Tibial artery (tissue), 4 donors: ENCODE data around the gene ZNF451.

Experiments
- DNase-seq, 2 donors: peaks; one replicate each; pipeline ENCODE4 v3.0.0-alpha.2; 2019
- H3K27ac ChIP-seq, 2 donors: fragments of 200-600 bp; sonication (generic) in 1 of 2; 1 replicate in 1 of 2; 2 replicates in 1 of 2; pipeline ENCODE4 v1.5.1; 2018 to 2019; ENCODE audit warnings: mild to moderate bottlenecking in 1 of 2
- H3K27me3 ChIP-seq, 2 donors: fragments of 200-600 bp; sonication (generic) in 1 of 2; one replicate each; pipeline versions ENCODE4 v1.5.1 to v1.6.0; 2016 to 2019
- H3K36me3 ChIP-seq, 3 donors: fragments of 200-600 bp; sonication (generic) in 2 of 3; one replicate each; pipeline ENCODE4 v1.5.1; 2016 to 2019; ENCODE audit warnings: mild to moderate bottlenecking in 2 of 3
- H3K4me1 ChIP-seq, 4 donors: fragments of 200-600 bp; sonication (generic) in 2 of 4; 1 replicate in 3 of 4; 2 replicates in 1 of 4; pipeline ENCODE4 v1.5.1; 2016 to 2019
- H3K4me3 ChIP-seq, 2 donors: fragments of 200-600 bp; sonication (generic) in 1 of 2; 1 replicate in 1 of 2; 2 replicates in 1 of 2; pipeline ENCODE4 v1.5.1; 2018 to 2019; ENCODE audit warnings: mild to moderate bottlenecking in 2 of 2
- H3K9me3 ChIP-seq, 3 donors: fragments of 200-600 bp; sonication (generic) in 1 of 3; one replicate each; pipeline ENCODE4 v1.5.1; 2016 to 2019
- CTCF ChIP-seq, 2 experiments: fragments of 200-600 bp in 1 of 2; fragments of 450-650 bp in 1 of 2; IDR thresholded peaks; one replicate each; pipeline ENCODE4 v1.5.1; 2017 to 2019; ENCODE audit warnings: antibody characterized with exemption in 2 of 2, mild to moderate bottlenecking in 1 of 2, moderate library complexity in 1 of 2
- intact Hi-C: fragments of 100-400 bp; cut with DNase I; formaldehyde crosslinking; loops from one replicate; pipeline ENCODE4 v1.15.0; 2023; ENCODE audit warnings: low total_unique reads

Gene ZNF451

GRCh38 chr6:57159127-57159526 is 69.1 kb downstream of the ZNF451 start:
- Histone ChIP-seq H3K36me3 (peaks cover 33 to 51% (median 48%) of the 10 kb centered on the region in 3 donors), H3K27ac (no peak overlapping the region), H3K4me1 (no peaks in the 10 kb centered on the region), H3K9me3 (no peaks in the 10 kb centered on the region), H3K27me3 (no peaks in the 10 kb centered on the region), H3K4me3 (no peak overlapping the region)
- intact Hi-C loops = no loop called here
- no peak for TF ChIP-seq CTCF (IDR thresholded peaks at IDR 0.05)
- no peak for DNase-seq

GRCh38 chr6:57162028-57162427 is 72.0 kb downstream of the ZNF451 start:
- intact Hi-C loops = loop anchor here (10.0 kb wide), 1 partner anchor 67 kb away; the partner anchor contains the start of gene ZNF451
- TF ChIP-seq CTCF (IDR thresholded peaks at IDR 0.05) = no peak
- no peaks in the 10 kb centered on the region for H3K27me3 ChIP-seq
- peaks cover 32 to 62% (median 55%) of the 10 kb centered on the region in 3 donors for H3K36me3 ChIP-seq
- no peak overlapping the region for H3K4me3 ChIP-seq
- no peak for DNase-seq
- peaks cover 0 to 14% (median 10%) of the 10 kb centered on the region in 3 donors for H3K9me3 ChIP-seq
- H3K27ac ChIP-seq = no peak overlapping the region
- H3K4me1 ChIP-seq = no peaks in the 10 kb centered on the region

- intact Hi-C loops = loop anchor here (10.0 kb wide), 1 partner anchor 68 kb away; the partner anchor contains the start of gene ZNF451
- H3K27ac ChIP-seq = no peak overlapping the region
- DNase-seq = no peak
Observed at GRCh38 chr6:57162516-57162915, 72.5 kb downstream of the ZNF451 start.

GRCh38 chr6:57163956-57164355 is 74.0 kb downstream of the ZNF451 start:
- no peak for TF ChIP-seq CTCF (IDR thresholded peaks at IDR 0.05)
- H3K27ac ChIP-seq = no peak overlapping the region
- intact Hi-C loops = loop anchor here (10.0 kb wide), 1 partner anchor 69 kb away; the partner anchor contains the start of gene ZNF451
- DNase-seq = no peak
- peaks cover 0 to 14% (median 10%) of the 10 kb centered on the region in 3 donors for H3K9me3 ChIP-seq
- no peak overlapping the region for H3K4me3 ChIP-seq
- no peaks in the 10 kb centered on the region for H3K27me3 ChIP-seq
- H3K36me3 ChIP-seq = peaks cover 31 to 62% (median 54%) of the 10 kb centered on the region in 3 donors
- H3K4me1 ChIP-seq = no peaks in the 10 kb centered on the region

More at GRCh38 chr6:57162516-57162915, 72.5 kb downstream of the ZNF451 start:
- H3K9me3 ChIP-seq = peaks cover 0 to 14% (median 10%) of the 10 kb centered on the region in 3 donors
- no peak overlapping the region for H3K4me3 ChIP-seq
- H3K4me1 ChIP-seq = no peaks in the 10 kb centered on the region
- TF ChIP-seq CTCF (IDR thresholded peaks at IDR 0.05) = no peak
- peaks cover 31 to 62% (median 57%) of the 10 kb centered on the region in 3 donors for H3K36me3 ChIP-seq
- no peaks in the 10 kb centered on the region for H3K27me3 ChIP-seq

GRCh38 chr6:57165080-57165479 is 75.1 kb downstream of the ZNF451 start:
- no peaks in the 10 kb centered on the region for H3K4me1 ChIP-seq
- H3K27me3 ChIP-seq = no peaks in the 10 kb centered on the region
- no peak for DNase-seq
- peaks cover 31 to 62% (median 52%) of the 10 kb centered on the region in 3 donors for H3K36me3 ChIP-seq
- no peak overlapping the region for H3K27ac ChIP-seq
- no peak overlapping the region for H3K4me3 ChIP-seq
- H3K9me3 ChIP-seq = peaks cover 0 to 14% (median 10%) of the 10 kb centered on the region in 3 donors
- intact Hi-C loops = loop anchor here (10.0 kb wide), 1 partner anchor 70 kb away; the partner anchor contains the start of gene ZNF451
- TF ChIP-seq CTCF (IDR thresholded peaks at IDR 0.05) = no peak
